Measurements from ENCODE around the gene AHDC1. TPM values are rescaled to one million over a fixed set of nuclear protein-coding genes. Genes with fewer than 3 reads are reported as not detected.

Gene AHDC1
- polyA plus RNA-seq, 1 donor (not counting 4 experiments of a cell fraction or from before 2014, with no cell fraction given) = 4.2 TPM

GRCh38 chr1:27607239-27607804 lies 3.4 kb upstream of the AHDC1 start:
- no peaks in the 10 kb centered on the region for H3K36me3 ChIP-seq (ENCODE audit: control insufficient read depth in 2 of 2, extremely low read depth in 1 of 2, insufficient read depth in 2 of 2, low read length in 2 of 2)
- H3K9ac ChIP-seq (ENCODE audit: control insufficient read depth, extremely low read depth, insufficient read depth, low read length) = no peak overlapping the region
- DNase-seq (ENCODE audit: low read depth, low spot score) (no peak), FAIRE-seq (no peak)
- TF ChIP-seq CTCF (optimal IDR thresholded peaks at IDR 0.05 in 1 of 3, IDR thresholded peaks at IDR 0.05 in 1 of 3, conservative IDR thresholded peaks at IDR 0.05 in 1 of 3; ENCODE audit: extremely low read depth in 1 of 3, insufficient read depth in 2 of 3, low read length in 3 of 3) (no peak), EZH2 (IDR thresholded peaks at IDR 0.05; ENCODE audit: low read length) (no peak)
- no peaks in the 10 kb centered on the region for H4K20me1 ChIP-seq (ENCODE audit: control insufficient read depth, extremely low read depth, insufficient read depth, low read length)
- H3K9me1 ChIP-seq (ENCODE audit: control insufficient read depth, extremely low read depth, insufficient read depth, low read length) = no peaks in the 10 kb centered on the region
- H3K27me3 ChIP-seq (ENCODE audit: control insufficient read depth, extremely low read depth, insufficient read depth, low read length) = peaks cover 9% of the 10 kb centered on the region
- H2AFZ ChIP-seq (ENCODE audit: control insufficient read depth, low read length) = no peak overlapping the region
- H3K4me3 ChIP-seq (ENCODE audit: control insufficient read depth in 2 of 3, extremely low read depth in 1 of 3, insufficient read depth in 2 of 3, low read depth in 1 of 3, low read length in 3 of 3) = no peak overlapping the region
- no peak overlapping the region for H3K4me2 ChIP-seq (ENCODE audit: control insufficient read depth, extremely low read depth, insufficient read depth, low read depth, low read length)
- peaks cover 20% of the 10 kb centered on the region for H3K4me1 ChIP-seq (ENCODE audit: control insufficient read depth, extremely low read depth, insufficient read depth, low read length)
- no peaks in the 10 kb centered on the region for H3K9me3 ChIP-seq (ENCODE audit: control insufficient read depth, low read depth, low read length)
- H3K79me2 ChIP-seq (ENCODE audit: control insufficient read depth, insufficient read depth, low read length) = peaks cover 11% of the 10 kb centered on the region
- dilution Hi-C loops (cut with MboI; ENCODE audit: extremely low pct_ligation_motif_present, low sequenced_read_pairs) = no loop called here
- H3K27ac ChIP-seq (ENCODE audit: control insufficient read depth, insufficient read depth, low read length) = no peak overlapping the region

GRCh38 chr1:27606708-27607238 lies 2.8 kb upstream of the AHDC1 start:
- Histone ChIP-seq H3K27me3 (ENCODE audit: control insufficient read depth, extremely low read depth, insufficient read depth, low read length) (peaks cover 8% of the 10 kb centered on the region), H3K9me1 (ENCODE audit: control insufficient read depth, extremely low read depth, insufficient read depth, low read length) (no peaks in the 10 kb centered on the region), H3K27ac (ENCODE audit: control insufficient read depth, insufficient read depth, low read length) (peak overlapping the region; percentile 3), H3K79me2 (ENCODE audit: control insufficient read depth, insufficient read depth, low read length) (peaks cover 17% of the 10 kb centered on the region), H3K4me3 (ENCODE audit: control insufficient read depth in 2 of 3, extremely low read depth in 1 of 3, insufficient read depth in 2 of 3, low read depth in 1 of 3, low read length in 3 of 3) (no peak overlapping the region), H2AFZ (ENCODE audit: control insufficient read depth, low read length) (no peak overlapping the region), H4K20me1 (ENCODE audit: control insufficient read depth, extremely low read depth, insufficient read depth, low read length) (peaks cover 2% of the 10 kb centered on the region), H3K4me2 (ENCODE audit: control insufficient read depth, extremely low read depth, insufficient read depth, low read depth, low read length) (no peak overlapping the region), H3K9ac (ENCODE audit: control insufficient read depth, extremely low read depth, insufficient read depth, low read length) (peak overlapping the region; percentile 24), H3K9me3 (ENCODE audit: control insufficient read depth, low read depth, low read length) (no peaks in the 10 kb centered on the region), H3K4me1 (ENCODE audit: control insufficient read depth, extremely low read depth, insufficient read depth, low read length) (peaks cover 26% of the 10 kb centered on the region), H3K36me3 (ENCODE audit: control insufficient read depth in 2 of 2, extremely low read depth in 1 of 2, insufficient read depth in 2 of 2, low read length in 2 of 2) (no peaks in the 10 kb centered on the region)
- dilution Hi-C loops (cut with MboI; ENCODE audit: extremely low pct_ligation_motif_present, low sequenced_read_pairs) = no loop called here
- FAIRE-seq (peak; percentile 48), DNase-seq (ENCODE audit: low read depth, low spot score) (no peak)
- TF ChIP-seq EZH2 (IDR thresholded peaks at IDR 0.05; ENCODE audit: low read length) = no peak
- TF ChIP-seq CTCF (optimal IDR thresholded peaks at IDR 0.05 in 1 of 3, IDR thresholded peaks at IDR 0.05 in 1 of 3, conservative IDR thresholded peaks at IDR 0.05 in 1 of 3; ENCODE audit: extremely low read depth in 1 of 3, insufficient read depth in 2 of 3, low read length in 3 of 3) = no peak
